Measurements from ENCODE around the gene KCNAB2. TPM values are rescaled to one million over a fixed set of nuclear protein-coding genes. Genes with fewer than 3 reads are reported as not detected.

The KCNAB2 gene
- total and polyA plus RNA-seq, 4 donors, result 1.8 to 5.9 (median 4.5) TPM

DNA sequence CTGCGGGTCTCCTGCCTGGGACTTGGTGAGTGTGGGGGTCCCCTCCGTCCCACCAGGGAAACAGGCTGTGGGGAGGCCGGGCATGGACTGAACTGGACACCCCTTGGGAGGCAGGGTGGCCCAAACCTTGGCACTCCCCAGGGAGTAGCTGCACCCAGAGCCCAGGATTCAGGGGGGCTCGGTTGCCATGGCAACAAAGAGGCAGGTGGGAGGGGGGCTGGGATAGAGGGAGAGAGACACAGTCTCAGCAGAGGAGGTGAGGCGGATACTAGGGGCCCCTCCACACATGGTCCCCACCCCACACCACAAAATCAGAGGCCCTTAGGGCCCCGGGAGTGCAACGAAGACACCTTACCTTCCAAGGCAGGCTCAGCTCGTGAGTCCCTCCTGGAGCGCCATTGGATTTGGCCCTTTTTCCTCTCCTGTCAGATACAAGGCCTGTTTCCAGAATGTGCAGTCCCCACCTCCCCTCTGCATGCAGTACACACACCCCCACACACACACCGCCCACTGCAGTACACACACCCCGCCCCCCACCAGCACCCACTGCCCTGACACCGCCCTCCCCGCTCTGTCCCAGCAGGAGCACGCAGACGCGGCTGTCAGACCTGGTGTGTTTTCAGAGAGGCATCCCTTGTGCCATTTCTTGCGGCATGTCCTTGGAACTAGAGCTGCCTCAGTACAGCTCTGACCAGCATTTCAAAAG is 27.2 kb downstream of the KCNAB2 start:
- H3K9me3 ChIP-seq (ENCODE audit: control insufficient read depth in 4 of 4, low read length in 3 of 4), result no peaks in the 10 kb centered on the region

More for the DNA sequence above, 27.2 kb downstream of the KCNAB2 start:
- H3K4me1 ChIP-seq (ENCODE audit: control insufficient read depth in 4 of 4, insufficient read depth in 4 of 4, low read length in 3 of 4), result no peaks in the 10 kb centered on the region
- DNase-seq (ENCODE audit: low spot score), result no peak
- H3K36me3 ChIP-seq (ENCODE audit: control insufficient read depth in 4 of 4, insufficient read depth in 3 of 4, low read depth in 1 of 4, low read length in 3 of 4), result no peaks in the 10 kb centered on the region
- TF ChIP-seq, protein P1, sequence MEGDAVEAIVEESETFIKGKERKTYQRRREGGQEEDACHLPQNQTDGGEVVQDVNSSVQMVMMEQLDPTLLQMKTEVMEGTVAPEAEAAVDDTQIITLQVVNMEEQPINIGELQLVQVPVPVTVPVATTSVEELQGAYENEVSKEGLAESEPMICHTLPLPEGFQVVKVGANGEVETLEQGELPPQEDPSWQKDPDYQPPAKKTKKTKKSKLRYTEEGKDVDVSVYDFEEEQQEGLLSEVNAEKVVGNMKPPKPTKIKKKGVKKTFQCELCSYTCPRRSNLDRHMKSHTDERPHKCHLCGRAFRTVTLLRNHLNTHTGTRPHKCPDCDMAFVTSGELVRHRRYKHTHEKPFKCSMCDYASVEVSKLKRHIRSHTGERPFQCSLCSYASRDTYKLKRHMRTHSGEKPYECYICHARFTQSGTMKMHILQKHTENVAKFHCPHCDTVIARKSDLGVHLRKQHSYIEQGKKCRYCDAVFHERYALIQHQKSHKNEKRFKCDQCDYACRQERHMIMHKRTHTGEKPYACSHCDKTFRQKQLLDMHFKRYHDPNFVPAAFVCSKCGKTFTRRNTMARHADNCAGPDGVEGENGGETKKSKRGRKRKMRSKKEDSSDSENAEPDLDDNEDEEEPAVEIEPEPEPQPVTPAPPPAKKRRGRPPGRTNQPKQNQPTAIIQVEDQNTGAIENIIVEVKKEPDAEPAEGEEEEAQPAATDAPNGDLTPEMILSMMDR (IDR thresholded peaks at IDR 0.05; ENCODE audit: low read depth, low read length, missing input control), result no peak
- TF ChIP-seq JUND (IDR thresholded peaks at IDR 0.05) (no peak), GABPA (IDR thresholded peaks at IDR 0.05 in 1 of 2, conservative IDR thresholded peaks at IDR 0.05 in 1 of 2) (no peak), FOXA1 (IDR thresholded peaks at IDR 0.05) (no peak), RXRA (IDR thresholded peaks at IDR 0.05) (no peak), SP1 (IDR thresholded peaks at IDR 0.05) (no peak), FOXA2 (IDR thresholded peaks at IDR 0.05) (no peak), HNF4A (conservative IDR thresholded peaks at IDR 0.05) (no peak), RAD21 (IDR thresholded peaks at IDR 0.05) (no peak), EGR1 (IDR thresholded peaks at IDR 0.05; ENCODE audit: low read depth in 2 of 2) (no peak), YY1 (IDR thresholded peaks at IDR 0.05) (no peak), HNF4G (IDR thresholded peaks at IDR 0.05) (no peak), REST (IDR thresholded peaks at IDR 0.05) (no peak)
- TF ChIP-seq, protein P2, sequence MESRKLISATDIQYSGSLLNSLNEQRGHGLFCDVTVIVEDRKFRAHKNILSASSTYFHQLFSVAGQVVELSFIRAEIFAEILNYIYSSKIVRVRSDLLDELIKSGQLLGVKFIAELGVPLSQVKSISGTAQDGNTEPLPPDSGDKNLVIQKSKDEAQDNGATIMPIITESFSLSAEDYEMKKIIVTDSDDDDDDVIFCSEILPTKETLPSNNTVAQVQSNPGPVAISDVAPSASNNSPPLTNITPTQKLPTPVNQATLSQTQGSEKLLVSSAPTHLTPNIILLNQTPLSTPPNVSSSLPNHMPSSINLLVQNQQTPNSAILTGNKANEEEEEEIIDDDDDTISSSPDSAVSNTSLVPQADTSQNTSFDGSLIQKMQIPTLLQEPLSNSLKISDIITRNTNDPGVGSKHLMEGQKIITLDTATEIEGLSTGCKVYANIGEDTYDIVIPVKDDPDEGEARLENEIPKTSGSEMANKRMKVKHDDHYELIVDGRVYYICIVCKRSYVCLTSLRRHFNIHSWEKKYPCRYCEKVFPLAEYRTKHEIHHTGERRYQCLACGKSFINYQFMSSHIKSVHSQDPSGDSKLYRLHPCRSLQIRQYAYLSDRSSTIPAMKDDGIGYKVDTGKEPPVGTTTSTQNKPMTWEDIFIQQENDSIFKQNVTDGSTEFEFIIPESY (IDR thresholded peaks at IDR 0.05), result no peak
- TF ChIP-seq, protein P3, sequence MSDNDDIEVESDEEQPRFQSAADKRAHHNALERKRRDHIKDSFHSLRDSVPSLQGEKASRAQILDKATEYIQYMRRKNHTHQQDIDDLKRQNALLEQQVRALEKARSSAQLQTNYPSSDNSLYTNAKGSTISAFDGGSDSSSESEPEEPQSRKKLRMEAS (IDR thresholded peaks at IDR 0.05), result no peak
- WGBS, result 74% methylated on average over 17 of the region's 17 CpGs
- no peak overlapping the region for H3K4me3 ChIP-seq (ENCODE audit: low read depth in 1 of 3, low read length in 3 of 3)
- no peaks in the 10 kb centered on the region for H3K27me3 ChIP-seq (ENCODE audit: control insufficient read depth in 4 of 4, insufficient read depth in 4 of 4, low read length in 3 of 4)
- H3K27ac ChIP-seq (ENCODE audit: low read depth in 1 of 2, low read length in 2 of 2), result no peak overlapping the region
- no peak overlapping the region for H3K9ac ChIP-seq (ENCODE audit: low read depth in 1 of 2, low read length in 2 of 2)

Data from liver (tissue), 9 donors.